ENCODE measurements around the gene SDCCAG8. TPM values are rescaled to one million over a fixed set of nuclear protein-coding genes. Genes with fewer than 3 reads are reported as not detected.

SDCCAG8 gene
- total and polyA plus RNA-seq, 2 experiments from 2014 or later, result 28.0 to 66.7 TPM

- Mint-ChIP-seq H3K4me1 (peaks cover 11% of the 10 kb centered on the region), H3K4me3 (no peak overlapping the region), H3K27ac (no peak overlapping the region), H3K36me3 (ENCODE audit: low read depth) (peaks cover 12% of the 10 kb centered on the region; the same call in 2 of the 3 replicates), H3K27me3 (ENCODE audit: insufficient read depth, low read depth, poor library complexity) (peaks cover 1% of the 10 kb centered on the region), H3K9me3 (peaks cover 6% of the 10 kb centered on the region)
- Histone ChIP-seq H3K4me1 (ENCODE audit: insufficient read depth) (no peaks in the 10 kb centered on the region), H3K4me2 (no peak overlapping the region), H3K4me3 (no peak overlapping the region), H4K20me1 (replicated peaks; ENCODE audit: insufficient read depth) (no peaks in the 10 kb centered on the region), H3K27ac (ENCODE audit: low read depth) (no peak overlapping the region), H3K27me3 (ENCODE audit: insufficient read depth) (no peaks in the 10 kb centered on the region), H3K9me2 (ENCODE audit: insufficient read depth) (no peaks in the 10 kb centered on the region), H2AFZ (no peak overlapping the region), H3K36me3 (ENCODE audit: insufficient read depth) (no peaks in the 10 kb centered on the region), H3F3A (replicated peaks; ENCODE audit: low read depth) (no peaks in the 10 kb centered on the region; the same call in 1 of the 2 replicates), H3K79me2 (replicated peaks; ENCODE audit: insufficient read depth) (no peaks in the 10 kb centered on the region)
- TF ChIP-seq ETS1 (IDR thresholded peaks at IDR 0.05), result no peak
- no peak for TF ChIP-seq EZH2 (IDR thresholded peaks at IDR 0.05; ENCODE audit: low read depth, unreplicated experiment)
- TF ChIP-seq POLR2AphosphoS5 (IDR thresholded peaks at IDR 0.05; ENCODE audit: low read depth), result no peak
- TF ChIP-seq NANOG (IDR thresholded peaks at IDR 0.05; ENCODE audit: borderline replicate concordance), result no peak
- no peak for TF ChIP-seq CREB1 (CRISPR knock-in tag; IDR thresholded peaks at IDR 0.05; ENCODE audit: low read depth)
- TF ChIP-seq REST (IDR thresholded peaks at IDR 0.05; ENCODE audit: unreplicated experiment), result no peak
- TF ChIP-seq ZNF462 (CRISPR knock-in tag; IDR thresholded peaks at IDR 0.05), result no peak
- DNase-seq (ENCODE audit: low spot score) (no peak), ATAC-seq (no peak)
Observed at GRCh38 chr1:243529512-243529911, 273.7 kb downstream of the SDCCAG8 start.

All from GM23338 (cell line).